Esophagus (tissue), 2 donors: ENCODE measurements around the gene TRMU. TPM values are rescaled to one million over a fixed set of nuclear protein-coding genes. Genes with fewer than 3 reads are reported as not detected.
"Not testable (repeated sequence)": the region's sequence is repeated elsewhere in the genome, so short reads cannot be mapped to it uniquely, and the experiment has no call there.

Experiments
- H3K27ac ChIP-seq, 2 donors: one replicate each; pipeline ENCODE4 v1.5.1; 2013; ENCODE audit warnings: low read depth in 2 of 2, mild to moderate bottlenecking in 2 of 2, inconsistent platforms in 1 of 2, low read length in 1 of 2, moderate library complexity in 1 of 2
- H3K27me3 ChIP-seq, 2 donors: one replicate each; pipeline ENCODE4 v1.6.1; 2013; ENCODE audit warnings: low read length in 2 of 2, control low read depth in 1 of 2, mild to moderate bottlenecking in 1 of 2; ENCODE audit not compliant: insufficient read depth in 2 of 2, control insufficient read depth in 1 of 2
- H3K36me3 ChIP-seq, 2 donors: one replicate each; pipeline ENCODE4 v1.6.1; 2013; ENCODE audit warnings: low read length in 1 of 2; ENCODE audit not compliant: control insufficient read depth in 2 of 2, insufficient read depth in 2 of 2
- H3K4me1 ChIP-seq, 2 donors: one replicate each; pipeline ENCODE4 v1.6.1; 2013; ENCODE audit warnings: low read length in 1 of 2; ENCODE audit not compliant: control insufficient read depth in 2 of 2, insufficient read depth in 2 of 2
- H3K4me3 ChIP-seq, 2 donors: one replicate each; pipeline ENCODE4 v1.5.1; 2013; ENCODE audit warnings: low read length in 2 of 2, mild to moderate bottlenecking in 2 of 2, low read depth in 1 of 2, moderate library complexity in 1 of 2
- H3K9me3 ChIP-seq, 2 donors: one replicate each; pipeline ENCODE4 v1.6.1; 2013; ENCODE audit warnings: mild to moderate bottlenecking in 2 of 2, low read depth in 1 of 2, low read length in 1 of 2, moderate library complexity in 1 of 2; ENCODE audit not compliant: control insufficient read depth in 2 of 2, insufficient read depth in 1 of 2
- WGBS, 2 donors: extraction: QIAGEN DNeasy Blood & Tissue Kit; methylation state at CpG; one replicate each; pipeline ENCODE4 v1.1.7; 2013; 5-methylcytosine and 5-hydroxymethylcytosine counted together
- polyA plus RNA-seq, 2 donors: library from polyadenylated mRNA; stranded (reverse); fragments of 200-250 nt; gene quantifications; one replicate each; pipeline ENCODE4 v1.2.3, GENCODE V29; 2013
- donor health status: healthy with polysubstance abuse.
- donor health status: Bipolar disorder and iron deficiency.

TRMU gene
- polyA plus RNA-seq, 2 donors, result 24.3 to 32.4 TPM

DNA sequence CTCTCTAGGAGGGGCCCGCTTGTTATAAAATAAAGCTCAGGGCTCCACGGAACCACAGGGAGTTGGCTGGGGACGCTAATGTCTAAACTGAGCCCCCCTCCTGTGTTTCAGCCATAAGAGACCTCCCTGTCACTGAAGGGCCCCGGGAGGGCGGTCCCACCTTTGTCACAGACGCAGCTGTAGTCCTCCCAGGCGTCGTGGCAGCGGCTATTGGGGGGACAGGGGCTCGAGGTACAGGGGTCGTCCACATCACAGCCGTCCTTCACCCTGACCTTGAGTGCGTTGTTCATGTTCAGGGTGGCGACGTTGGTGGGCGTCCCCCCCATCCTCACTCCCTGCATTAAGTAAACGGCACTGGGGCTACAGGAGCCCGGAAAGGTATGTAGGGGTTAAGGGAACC is 62.0 kb downstream of the TRMU start:
- no peaks in the 10 kb centered on the region for H3K4me1 ChIP-seq
- WGBS, 2 donors, result 84 to 87% methylated on average over 18 of the region's 18 CpGs
- H3K9me3 ChIP-seq, result no peaks in the 10 kb centered on the region
- H3K4me3 ChIP-seq, result no peak overlapping the region
- H3K27me3 ChIP-seq, result no peaks in the 10 kb centered on the region
- H3K36me3 ChIP-seq, result peaks cover 0 to 37% of the 10 kb centered on the region in 2 donors
- H3K27ac ChIP-seq, result no peak overlapping the region

DNA sequence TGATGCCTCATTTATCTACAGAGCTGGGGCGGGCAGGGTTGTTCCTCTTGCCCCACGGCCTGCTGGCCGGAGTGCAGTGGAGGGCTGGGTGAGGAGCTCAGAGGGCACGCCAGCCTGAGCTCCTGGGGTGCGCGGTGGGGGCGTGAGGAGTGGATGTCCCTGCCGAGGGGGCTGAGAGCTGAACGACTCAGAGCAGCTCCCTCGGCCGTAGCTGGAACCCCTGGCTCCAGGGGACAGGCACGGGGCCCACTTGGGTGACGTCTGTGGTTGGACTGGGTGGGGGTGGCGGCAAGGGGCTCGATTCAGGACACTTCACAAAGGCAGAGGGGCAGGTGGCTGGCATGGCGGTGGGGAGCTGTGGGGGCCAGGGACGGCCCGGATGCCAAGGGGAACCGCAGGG is 62.4 kb downstream of the TRMU start:
- H3K36me3 ChIP-seq, result peaks cover 0 to 35% of the 10 kb centered on the region in 2 donors
- no peak overlapping the region for H3K4me3 ChIP-seq
- 89% methylated on average over 19 of the region's 19 CpGs for WGBS, 2 donors
- no peaks in the 10 kb centered on the region for H3K27me3 ChIP-seq
- no peak overlapping the region for H3K27ac ChIP-seq
- no peaks in the 10 kb centered on the region for H3K4me1 ChIP-seq
- no peaks in the 10 kb centered on the region for H3K9me3 ChIP-seq

DNA sequence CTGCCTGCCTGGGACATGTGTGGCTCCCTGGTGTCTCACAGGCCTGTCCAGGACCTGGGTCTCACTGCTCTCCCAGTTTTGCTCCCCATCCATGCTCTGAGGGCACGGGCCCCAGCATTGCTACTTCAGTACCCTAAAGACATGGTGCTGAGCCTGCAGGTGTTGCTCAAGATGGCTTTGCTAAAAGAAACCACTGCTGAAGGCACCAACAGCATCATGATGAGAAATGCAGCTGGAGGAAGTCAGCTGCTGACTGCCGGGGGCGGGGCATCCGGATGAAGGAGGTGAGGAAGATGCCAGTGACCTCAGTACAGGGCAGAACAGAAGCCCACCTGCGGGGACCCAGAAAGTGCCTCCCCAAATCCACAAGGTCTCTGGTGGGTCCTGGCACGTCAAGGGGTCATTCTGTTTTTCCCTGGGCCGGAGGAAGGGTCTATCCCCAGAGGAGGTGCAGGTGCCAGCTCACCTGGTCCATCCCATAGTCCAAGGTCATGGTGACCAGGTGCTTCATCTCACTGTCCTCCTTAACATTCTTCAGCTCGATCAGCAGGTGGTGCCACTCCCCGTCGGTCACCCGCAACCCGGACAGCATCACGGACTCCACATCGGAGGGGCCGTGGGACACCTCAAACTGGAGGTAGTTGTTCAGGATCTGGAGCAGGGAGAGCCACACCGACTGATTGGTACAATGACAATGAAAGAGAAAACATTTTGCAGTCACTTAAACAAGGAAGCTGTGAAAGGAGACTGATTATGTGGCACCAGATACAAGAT is 63.9 kb downstream of the TRMU start:
- no peaks in the 10 kb centered on the region for H3K4me1 ChIP-seq
- no peak overlapping the region for H3K27ac ChIP-seq
- H3K9me3 ChIP-seq, result no peaks in the 10 kb centered on the region
- no peaks in the 10 kb centered on the region for H3K27me3 ChIP-seq
- WGBS, 2 donors, result 76 to 88% methylated on average over 16 of the region's 16 CpGs
- no peak overlapping the region for H3K4me3 ChIP-seq
- peaks cover 0 to 29% of the 10 kb centered on the region in 2 donors for H3K36me3 ChIP-seq

DNA sequence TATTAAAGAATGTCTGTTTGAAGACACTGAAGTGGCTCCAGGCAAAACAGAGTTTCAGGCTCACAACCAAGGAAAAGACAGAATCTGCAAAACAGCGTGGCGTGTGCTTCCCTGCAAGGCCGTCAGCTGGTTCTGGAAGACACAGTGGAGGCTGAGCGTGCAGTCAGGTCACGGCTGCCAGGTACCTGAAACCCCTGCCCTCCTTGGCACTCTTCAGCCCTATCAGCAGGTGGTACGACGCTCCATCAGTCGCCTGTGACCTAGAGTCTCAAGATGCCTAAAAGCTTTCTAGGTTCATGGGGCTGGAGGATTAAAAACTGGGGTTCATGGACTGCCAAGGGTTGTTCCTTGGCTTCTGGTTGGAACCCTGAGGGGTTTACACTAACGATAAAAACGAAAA is 65.9 kb downstream of the TRMU start:
- 74 to 84% methylated on average over 10 of the region's 10 CpGs for WGBS, 2 donors
- peaks cover 0 to 21% of the 10 kb centered on the region in 2 donors for H3K36me3 ChIP-seq
- no peak overlapping the region for H3K4me3 ChIP-seq
- no peaks in the 10 kb centered on the region for H3K27me3 ChIP-seq
- H3K9me3 ChIP-seq, result no peaks in the 10 kb centered on the region
- no peaks in the 10 kb centered on the region for H3K4me1 ChIP-seq
- no peak overlapping the region for H3K27ac ChIP-seq

DNA sequence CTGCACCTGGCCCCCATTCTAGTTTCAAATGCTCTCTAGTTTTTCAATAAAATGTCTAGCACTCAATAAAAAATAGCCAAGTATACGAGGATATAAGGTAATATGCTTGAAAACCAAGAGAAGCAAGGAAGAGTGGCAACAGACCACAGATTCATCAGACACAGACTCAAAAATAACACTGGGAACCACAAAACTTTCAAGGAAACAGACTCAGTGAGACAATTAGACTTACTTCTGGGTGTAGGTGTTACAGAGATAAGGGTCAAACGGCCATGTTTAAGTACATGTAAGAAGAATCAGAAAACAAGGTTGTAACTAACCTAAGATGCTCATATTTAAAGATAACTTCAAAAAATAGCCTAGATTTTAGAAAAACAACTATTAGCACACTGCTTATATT is 67.0 kb downstream of the TRMU start:
- H3K27ac ChIP-seq, result no peak overlapping the region
- WGBS, 2 donors, result 71 to 82% methylated on average over 2 of the region's 2 CpGs

DNA sequence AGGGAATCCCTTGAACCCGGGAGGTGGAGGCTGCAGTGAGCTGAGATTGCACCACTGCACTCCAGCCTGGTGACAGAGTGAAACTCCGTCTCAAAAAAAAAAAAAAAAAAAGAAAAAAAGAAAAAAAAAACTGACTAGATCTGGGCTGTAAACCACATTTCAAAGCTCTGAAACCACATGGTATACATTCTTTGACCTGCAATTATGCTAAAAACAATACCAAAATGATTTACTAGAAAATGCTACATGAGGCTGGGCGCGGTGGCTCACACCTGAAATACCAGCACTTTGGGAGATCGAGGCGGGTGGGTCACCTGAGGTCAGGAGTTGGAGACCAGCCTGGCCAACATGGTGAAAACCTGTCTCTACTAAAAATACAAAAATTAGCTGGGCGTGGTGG is 68.4 kb downstream of the TRMU start:
- H3K27ac ChIP-seq, H3K27me3 ChIP-seq, H3K4me3 ChIP-seq, H3K4me1 ChIP-seq, H3K9me3 ChIP-seq: not testable (repeated sequence)
- H3K36me3 ChIP-seq, result peaks cover 0 to 19% of the 10 kb centered on the region in 2 donors
- WGBS, 2 donors, result 76 to 87% methylated on average over 7 of the region's 7 CpGs

More for the DNA sequence above, 67.0 kb downstream of the TRMU start:
- Histone ChIP-seq H3K4me1 (no peaks in the 10 kb centered on the region), H3K9me3 (peaks cover 0 to 2% of the 10 kb centered on the region in 2 donors), H3K4me3 (no peak overlapping the region), H3K27me3 (no peaks in the 10 kb centered on the region), H3K36me3 (peaks cover 0 to 27% of the 10 kb centered on the region in 2 donors)

DNA sequence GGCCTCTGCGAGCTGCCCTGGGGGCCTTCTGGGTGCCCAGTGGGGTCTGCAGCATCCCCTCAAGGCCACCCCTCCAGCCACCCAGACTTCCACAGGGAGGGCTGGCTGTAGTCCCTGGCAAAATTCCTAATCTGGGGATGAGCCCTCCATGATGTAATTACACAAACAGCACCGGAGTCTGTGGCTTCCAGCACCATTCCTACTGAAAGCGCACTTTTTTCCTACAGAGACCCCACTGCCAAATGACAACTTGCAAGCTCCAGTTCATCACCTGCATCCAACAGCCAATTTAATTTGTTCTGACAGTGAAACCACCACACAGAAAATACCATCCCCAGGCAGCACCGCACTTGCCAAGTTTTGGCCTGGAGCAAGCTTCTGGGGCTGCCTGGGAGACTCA is 70.4 kb downstream of the TRMU start:
- H3K36me3 ChIP-seq, result peaks cover 0 to 23% of the 10 kb centered on the region in 2 donors
- H3K27me3 ChIP-seq, result no peaks in the 10 kb centered on the region
- no peak overlapping the region for H3K27ac ChIP-seq
- no peak overlapping the region for H3K4me3 ChIP-seq
- WGBS, 2 donors, result 81 to 87% methylated on average over 4 of the region's 4 CpGs
- peaks cover 0 to 3% of the 10 kb centered on the region in 2 donors for H3K4me1 ChIP-seq
- peaks cover 0 to 2% of the 10 kb centered on the region in 2 donors for H3K9me3 ChIP-seq

DNA sequence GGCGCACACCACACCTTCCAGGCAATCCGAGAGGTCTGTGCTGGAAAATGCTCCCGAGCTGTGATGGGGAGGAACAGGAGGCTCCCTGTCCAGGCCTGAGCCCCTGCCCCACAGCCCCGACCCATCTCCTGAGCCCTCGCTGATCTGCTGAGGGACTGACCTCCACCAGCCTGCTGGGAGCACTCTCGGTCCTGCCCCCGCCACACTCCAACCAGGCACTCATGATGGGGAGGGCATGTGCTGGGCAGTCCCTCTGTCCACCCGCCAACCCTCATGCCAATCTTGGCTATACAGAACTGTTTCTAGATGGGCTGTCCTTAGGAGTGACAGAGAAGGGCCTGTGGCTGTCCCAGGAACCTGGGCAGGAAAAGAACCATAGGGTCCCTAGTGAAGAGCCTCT is 70.8 kb downstream of the TRMU start:
- 90 to 93% methylated on average over 8 of the region's 8 CpGs for WGBS, 2 donors
- Histone ChIP-seq H3K9me3 (peaks cover 0 to 2% of the 10 kb centered on the region in 2 donors), H3K36me3 (peaks cover 0 to 21% of the 10 kb centered on the region in 2 donors), H3K4me3 (no peak overlapping the region), H3K27me3 (no peaks in the 10 kb centered on the region), H3K27ac (no peak overlapping the region), H3K4me1 (peaks cover 0 to 3% of the 10 kb centered on the region in 2 donors)

DNA sequence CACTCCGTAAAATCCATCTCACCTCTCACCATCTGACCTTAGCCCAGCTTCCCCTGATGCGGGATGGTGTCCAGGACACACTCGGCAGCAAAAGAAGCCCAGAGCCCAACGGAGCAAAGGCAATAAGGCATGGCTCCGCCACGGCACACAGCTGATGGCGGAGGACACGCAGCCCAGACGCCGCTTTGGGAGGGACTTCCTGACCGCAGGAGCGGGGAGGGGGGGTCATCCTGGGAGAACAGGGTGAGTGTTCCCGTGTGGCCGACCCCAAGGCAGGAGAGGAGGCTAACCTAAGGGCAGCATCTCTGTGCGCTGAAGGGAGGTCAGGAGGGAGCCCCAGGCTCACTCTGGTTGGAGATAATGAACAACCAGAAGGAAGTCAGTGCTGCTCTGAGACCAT is 71.3 kb downstream of the TRMU start:
- peaks cover 0 to 20% of the 10 kb centered on the region in 2 donors for H3K36me3 ChIP-seq
- H3K27ac ChIP-seq, result no peak overlapping the region
- peaks cover 0 to 3% of the 10 kb centered on the region in 2 donors for H3K4me1 ChIP-seq
- WGBS, 2 donors, result 86 to 91% methylated on average over 15 of the region's 15 CpGs
- no peak overlapping the region for H3K4me3 ChIP-seq
- no peaks in the 10 kb centered on the region for H3K27me3 ChIP-seq
- peaks cover 0 to 2% of the 10 kb centered on the region in 2 donors for H3K9me3 ChIP-seq
